Measurements from ENCODE around the gene ZBTB38.

ZBTB38 gene

DNA sequence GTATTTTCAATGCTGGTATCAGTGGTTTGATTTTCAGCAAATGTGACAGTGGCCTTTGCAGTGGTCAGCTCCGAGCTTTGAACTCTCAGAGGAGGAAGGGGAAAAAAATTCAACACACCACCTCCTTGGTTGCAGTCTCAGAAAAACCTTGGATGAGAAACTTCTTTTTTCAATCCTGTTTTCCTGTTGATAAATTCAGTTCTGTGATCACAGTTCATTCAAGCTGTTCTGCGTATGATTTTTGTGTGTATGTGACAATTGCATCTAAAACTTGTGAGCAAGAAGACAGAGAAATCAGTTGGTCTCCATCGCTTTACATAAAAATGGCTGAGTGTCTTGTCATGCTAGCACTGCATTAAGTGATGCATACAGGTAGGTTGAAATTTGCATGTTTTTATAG lies 19.2 kb downstream of the ZBTB38 start:
- DNase-seq (ENCODE audit: low spot score): no peak

- DNase-seq (ENCODE audit: low spot score): no peak
Measured at GRCh38 chr3:141388395-141388794, 20.1 kb downstream of the ZBTB38 start.

GRCh38 chr3:141388823-141389621 lies 20.7 kb downstream of the ZBTB38 start:
- no peak for DNase-seq (ENCODE audit: low spot score)

DNA sequence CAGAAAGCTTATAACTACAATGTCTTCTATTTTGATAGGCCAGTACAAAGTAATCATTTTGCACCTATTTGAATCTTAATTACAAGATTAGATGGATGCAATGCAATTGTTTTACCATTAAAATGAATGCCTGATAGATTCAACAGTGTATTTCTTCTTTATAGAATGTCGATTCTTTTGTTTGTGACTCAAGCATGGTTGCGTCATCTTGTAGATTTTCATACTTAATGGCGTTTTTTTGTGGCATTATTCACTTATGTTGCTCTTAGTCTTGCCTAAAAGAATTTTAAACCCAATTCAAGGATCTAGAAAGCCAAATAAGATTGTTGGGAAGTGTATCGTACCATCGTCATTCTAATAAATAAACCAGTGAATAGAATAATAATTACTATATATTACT lies 21.4 kb downstream of the ZBTB38 start:
- DNase-seq (ENCODE audit: low spot score): no peak

DNA sequence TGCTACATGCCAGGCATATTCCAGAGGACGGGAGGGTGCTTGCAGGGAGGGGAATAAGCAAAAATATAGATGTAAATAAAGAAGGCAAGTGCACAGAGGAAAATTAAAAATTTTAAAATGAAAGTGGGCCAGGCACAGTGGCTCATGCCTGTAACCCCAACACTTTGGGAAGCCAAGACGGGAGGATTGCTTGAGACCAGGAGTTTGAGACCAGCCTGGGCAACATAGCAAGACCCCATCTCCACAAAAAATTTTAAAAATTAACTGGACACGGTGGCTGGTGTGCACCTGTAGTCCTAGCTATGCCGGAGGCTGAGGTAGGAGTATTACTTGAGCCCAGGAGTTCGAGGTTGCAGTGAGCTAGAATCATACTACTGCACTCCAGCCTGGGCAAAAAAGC lies 22.4 kb downstream of the ZBTB38 start:
- no peak for DNase-seq (ENCODE audit: low spot score)

DNA sequence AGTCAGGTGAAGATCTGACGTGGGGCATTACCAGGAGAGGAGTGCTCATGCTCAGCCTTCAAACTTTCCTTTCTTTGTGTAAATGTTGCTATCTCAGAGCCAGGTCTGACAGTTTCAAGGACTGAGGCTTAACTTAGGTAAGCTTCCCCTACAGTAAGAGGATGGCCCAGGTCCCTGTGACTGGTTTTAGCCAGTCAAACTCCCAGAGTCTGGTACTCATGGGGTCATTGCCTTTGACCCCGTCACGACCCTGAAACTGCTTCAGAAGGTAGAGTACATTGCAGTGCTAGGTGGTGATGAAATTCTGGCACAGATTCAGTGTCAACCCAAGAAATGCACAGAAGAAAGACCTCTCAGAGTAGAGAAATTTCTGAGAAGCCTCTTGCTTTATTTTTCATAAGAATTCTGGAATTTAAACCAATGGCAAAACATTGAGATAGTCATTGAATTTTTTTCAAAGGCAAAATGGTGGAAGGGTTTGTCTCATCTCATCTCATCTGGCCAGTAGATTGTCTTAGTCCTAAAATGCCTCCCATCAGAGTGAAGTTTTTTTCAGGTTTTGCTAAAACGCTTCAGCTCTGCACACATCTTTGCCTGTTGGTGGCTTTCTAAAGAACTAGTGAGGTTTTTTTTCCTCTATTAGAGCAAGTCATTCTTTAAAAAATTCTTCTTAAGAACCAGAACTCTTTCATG lies 23.1 kb downstream of the ZBTB38 start:
- no peak for DNase-seq (ENCODE audit: low spot score)

DNA sequence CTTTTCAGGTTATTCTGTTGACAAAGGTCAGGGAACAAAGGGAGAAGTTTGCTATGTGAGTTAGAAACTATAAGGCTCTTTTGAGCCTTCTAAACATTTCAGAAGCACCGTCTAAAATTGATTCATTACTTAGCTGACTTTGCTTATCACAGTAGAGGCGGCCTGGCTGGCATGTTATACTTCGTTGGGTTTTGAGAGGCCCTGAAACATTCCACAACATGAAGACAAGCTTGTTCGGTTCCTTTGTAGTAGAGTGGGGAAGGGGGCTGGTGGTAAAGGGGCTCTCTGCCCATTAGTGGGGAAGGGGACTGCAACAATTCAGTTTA lies 23.6 kb downstream of the ZBTB38 start:
- DNase-seq (ENCODE audit: low spot score): no peak

- no peak for DNase-seq (ENCODE audit: low spot score)
Measured at GRCh38 chr3:141392416-141392815, 24.1 kb downstream of the ZBTB38 start.

- DNase-seq (ENCODE audit: low spot score): peak; percentile 57
Measured at GRCh38 chr3:141392897-141393734, 24.8 kb downstream of the ZBTB38 start.

GRCh38 chr3:141393735-141394076 lies 25.4 kb downstream of the ZBTB38 start:
- DNase-seq (ENCODE audit: low spot score): no peak

GRCh38 chr3:141394560-141394959 lies 26.3 kb downstream of the ZBTB38 start:
- no peak for DNase-seq (ENCODE audit: low spot score)

GRCh38 chr3:141395005-141395589 lies 26.8 kb downstream of the ZBTB38 start:
- no peak for DNase-seq (ENCODE audit: low spot score)

GRCh38 chr3:141397996-141398395 lies 29.7 kb downstream of the ZBTB38 start:
- no peak for DNase-seq (ENCODE audit: low spot score)

DNA sequence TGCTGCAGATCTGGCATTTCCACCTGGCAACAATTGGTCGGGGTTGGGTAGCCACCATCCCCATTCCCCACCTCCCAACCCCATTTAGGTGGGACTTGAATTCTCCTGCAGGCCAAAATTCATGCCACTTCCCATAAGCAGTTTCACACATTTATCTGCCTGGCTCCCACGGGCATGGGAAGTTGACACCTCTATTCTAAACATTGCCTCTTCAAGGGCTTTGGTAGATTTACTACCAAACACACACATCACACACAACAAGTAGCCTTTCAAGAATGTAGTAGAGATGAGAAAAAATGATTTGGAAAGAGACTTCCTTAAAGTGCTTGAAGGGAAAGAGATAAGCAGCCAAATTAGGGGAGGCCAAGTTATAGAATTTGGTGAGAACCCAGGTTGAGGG lies 30.9 kb downstream of the ZBTB38 start:
- no peak for DNase-seq (ENCODE audit: low spot score)

DNA sequence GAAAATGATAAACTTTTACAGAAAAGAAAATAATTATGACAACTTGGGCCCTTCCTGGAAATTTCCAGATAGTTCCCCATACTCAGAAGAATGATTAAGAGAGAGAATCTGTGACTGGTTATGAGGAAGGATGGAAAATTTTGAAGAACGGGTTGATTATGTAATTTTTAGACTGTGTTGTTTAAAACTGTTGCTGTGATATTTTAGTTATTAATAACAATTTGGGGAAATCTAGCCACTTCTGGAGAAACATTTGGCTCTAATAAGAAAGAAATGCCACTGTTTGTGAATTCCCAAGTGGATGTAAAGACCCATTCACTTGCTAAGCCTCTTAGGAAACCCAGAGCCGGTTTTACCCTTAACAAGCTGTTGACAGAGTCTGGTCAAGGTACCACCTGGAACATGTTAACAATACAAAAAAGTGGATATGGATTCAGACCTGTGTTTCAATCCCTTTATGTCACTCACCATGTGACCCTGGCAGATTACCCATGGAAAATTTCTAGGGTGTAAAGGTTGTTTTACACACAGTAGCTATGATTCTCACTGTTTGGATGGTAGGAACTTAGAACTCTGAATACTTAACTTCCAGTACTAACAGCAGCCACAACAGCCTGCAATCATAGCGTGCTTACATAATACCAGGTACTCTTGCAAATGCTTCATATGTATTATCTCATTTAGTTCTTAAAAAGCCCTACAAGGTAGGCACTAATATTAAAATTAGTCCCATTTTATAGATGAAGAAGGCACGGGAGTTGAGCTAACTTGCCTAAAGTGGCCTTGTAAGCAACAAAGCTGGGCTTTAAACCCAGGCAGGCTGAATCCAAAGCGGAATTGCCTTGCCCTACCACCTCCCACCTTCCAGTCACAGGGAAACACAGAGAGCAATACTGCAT lies 32.0 kb downstream of the ZBTB38 start:
- DNase-seq (ENCODE audit: low spot score): no peak

DNA sequence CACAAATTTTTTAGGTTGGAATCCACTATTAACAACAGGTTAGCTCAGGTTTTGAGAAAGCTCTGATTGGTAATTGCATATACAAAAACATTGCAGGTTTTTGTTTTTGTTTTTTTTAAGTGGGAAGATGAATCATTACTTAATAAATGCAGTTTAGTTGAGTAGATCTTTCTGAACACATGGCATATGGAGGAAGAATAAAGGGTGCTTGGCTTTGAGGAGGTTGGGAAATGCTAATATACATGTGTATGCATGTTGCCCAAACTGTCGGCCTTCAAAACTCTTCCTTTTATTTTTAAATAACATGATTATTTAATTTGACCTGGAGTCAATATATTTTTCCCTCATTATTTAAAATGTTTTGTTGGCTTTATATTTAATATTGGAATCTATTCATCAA lies 32.8 kb downstream of the ZBTB38 start:
- DNase-seq (ENCODE audit: low spot score): no peak

DNA sequence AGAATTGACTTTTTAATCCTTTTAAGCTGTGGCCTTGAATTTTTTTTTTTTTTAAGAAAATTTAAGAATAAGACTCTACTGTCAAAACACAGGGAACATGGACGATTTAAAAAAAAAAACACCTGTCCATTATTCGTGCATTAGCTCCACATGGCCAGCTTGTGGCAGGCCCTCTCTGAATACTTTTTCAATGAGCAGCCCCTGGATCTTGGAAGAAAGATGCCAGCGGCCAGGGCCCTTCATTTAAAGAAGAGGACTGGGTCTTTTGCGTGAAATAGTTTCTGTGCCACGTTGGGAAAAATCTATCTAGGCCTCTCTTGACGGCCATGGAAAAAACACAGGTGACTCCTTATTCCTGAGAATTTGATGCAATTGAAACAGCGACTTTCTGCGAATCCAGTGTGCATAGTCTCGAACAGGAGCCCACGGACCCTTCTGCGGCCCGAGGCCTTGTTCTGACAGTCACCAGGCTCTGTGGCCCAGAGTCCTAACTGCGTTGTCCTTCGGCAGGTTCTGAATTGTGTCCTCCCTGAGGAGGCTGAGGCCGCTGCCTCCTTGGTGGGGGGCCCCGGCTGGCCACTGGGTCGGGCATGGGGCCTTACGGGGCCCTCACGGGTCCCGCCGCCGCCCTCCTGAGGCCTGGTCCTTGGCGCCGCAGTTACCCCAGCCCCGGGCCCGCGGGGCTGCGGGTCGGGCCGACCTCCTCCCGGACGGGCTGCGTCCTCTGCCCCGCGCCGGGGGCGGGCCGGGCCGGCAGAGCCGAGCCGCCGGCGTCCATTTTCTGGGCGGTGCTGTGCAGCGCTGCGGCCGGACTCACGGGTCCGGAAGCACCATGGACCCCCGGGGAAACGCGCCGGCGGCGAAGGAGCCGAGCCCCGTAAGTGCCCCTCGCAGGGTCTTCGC lies 33.5 kb downstream of the ZBTB38 start:
- DNase-seq (ENCODE audit: low spot score): no peak

DNA sequence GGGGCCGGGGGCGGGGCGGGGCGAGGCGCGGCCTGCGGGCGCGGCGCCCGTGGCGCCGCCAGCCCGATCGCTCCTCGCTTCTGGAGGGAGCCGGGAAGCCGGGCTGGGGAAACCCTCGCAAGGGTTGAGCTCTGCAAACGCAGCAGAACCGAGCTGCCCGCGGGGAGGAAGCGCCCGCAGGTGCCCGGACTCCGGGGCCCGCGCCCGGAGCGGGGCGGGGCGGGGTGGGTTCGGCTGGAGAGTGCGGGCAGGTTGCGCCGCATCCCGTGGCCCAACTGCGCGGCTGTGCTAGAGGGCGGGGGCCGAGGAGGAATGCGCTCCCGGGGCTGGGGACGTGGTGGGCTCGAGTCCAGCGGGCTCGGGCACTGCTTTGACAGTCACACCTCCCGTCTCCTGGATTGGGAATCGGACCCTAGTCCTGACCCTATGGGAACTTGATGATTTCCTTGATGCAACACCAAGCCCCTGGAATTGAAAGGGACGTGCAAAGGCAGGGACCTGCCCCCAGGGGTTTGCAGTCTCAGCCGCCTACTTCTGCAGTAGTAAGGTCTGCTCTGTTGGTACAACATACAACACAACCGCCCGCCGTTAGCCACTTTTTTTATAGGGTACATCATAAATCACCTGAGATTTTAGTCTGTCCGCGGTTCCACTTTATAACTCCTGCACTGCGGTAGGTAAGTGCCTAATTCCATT lies 34.3 kb downstream of the ZBTB38 start:
- DNase-seq (ENCODE audit: low spot score): peak; percentile 70

DNA sequence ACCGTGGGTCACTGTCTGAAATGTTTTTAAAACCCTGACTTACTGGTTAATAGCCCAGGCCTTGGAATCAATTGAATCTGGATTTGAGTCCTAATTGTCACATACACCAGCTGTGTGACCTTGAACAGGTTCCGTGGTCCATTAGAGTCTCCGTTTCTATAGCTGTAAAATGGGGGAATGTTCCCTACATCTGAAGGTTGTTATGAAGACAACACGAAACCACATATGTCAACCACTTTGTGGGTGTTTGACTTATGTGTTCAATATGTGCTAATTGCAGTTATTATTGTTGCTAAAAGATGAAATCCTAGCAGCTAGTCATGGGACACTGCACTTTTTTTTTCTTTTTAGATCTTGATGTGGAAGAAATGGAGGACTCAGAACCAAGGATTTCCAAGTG lies 35.3 kb downstream of the ZBTB38 start:
- DNase-seq (ENCODE audit: low spot score): no peak

DNA sequence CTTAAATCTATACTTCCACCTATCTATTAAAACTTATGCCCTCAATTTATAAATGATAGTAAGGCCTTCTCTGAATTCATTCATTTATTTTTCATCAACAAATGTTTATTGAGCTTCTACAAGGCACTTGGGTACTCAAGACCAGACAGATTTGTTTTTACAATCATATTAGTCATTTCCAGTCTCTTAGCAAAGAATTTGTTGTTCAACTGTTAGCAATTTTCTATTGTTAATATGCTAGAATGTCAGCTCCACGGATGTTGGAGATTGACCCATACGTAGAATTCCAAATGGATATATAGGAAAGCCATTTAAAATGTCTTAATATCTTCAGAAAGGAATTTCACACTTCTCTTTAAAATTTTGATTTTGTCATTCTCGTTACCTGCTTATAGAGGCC lies 36.7 kb downstream of the ZBTB38 start:
- DNase-seq (ENCODE audit: low spot score): no peak

All from Ammon's horn (tissue), 1 donor.